Neural cell (in vitro differentiated cells): ENCODE results near the gene SULT1B1. TPM values are rescaled to one million over a fixed set of nuclear protein-coding genes. Genes with fewer than 3 reads are reported as not detected.

ENCODE experiments used
- H2AFZ ChIP-seq: fragments of 200-600, 300-800 bp; sonication (generic), shearing (Covaris generic); 2 replicates; pipeline ENCODE4 v1.6.0; 2014; ENCODE audit warnings: low read depth, mild to moderate bottlenecking, antibody characterized with exemption, low read length, moderate library complexity
- H3F3A ChIP-seq: fragments of 200-600 bp; shearing (Covaris generic); 2 replicates; pipeline ENCODE4 v1.6.1; 2016; ENCODE audit warnings: mild to moderate bottlenecking, moderate library complexity, mixed read lengths, antibody characterized with exemption, low read length; ENCODE audit not compliant: insufficient read depth, poor library complexity, severe bottlenecking
- H3K27ac ChIP-seq: fragments of 200-600, 300-800 bp; sonication (generic), shearing (Covaris generic); 2 replicates; pipeline ENCODE4 v1.5.1; 2014; ENCODE audit warnings: mild to moderate bottlenecking, low read length, moderate library complexity
- H3K27me3 ChIP-seq: fragments of 300-800, 200-600 bp; sonication (generic), shearing (Covaris generic); 2 replicates; pipeline ENCODE4 v1.6.0; 2014; ENCODE audit warnings: mild to moderate bottlenecking, low read depth, low read length, moderate library complexity; ENCODE audit not compliant: insufficient read depth
- H3K36me3 ChIP-seq: fragments of 300-800, 200-600 bp; sonication (generic), shearing (Covaris generic); 2 replicates; pipeline ENCODE4 v1.5.1; 2014; ENCODE audit warnings: mild to moderate bottlenecking, antibody characterized with exemption, low read length, moderate library complexity; ENCODE audit not compliant: insufficient read depth
- H3K4me2 ChIP-seq: fragments of 300-800, 200-600 bp; sonication (generic), shearing (Covaris generic); 2 replicates; pipeline ENCODE4 v1.6.0; 2014; ENCODE audit warnings: mild to moderate bottlenecking, low read length
- H3K4me3 ChIP-seq: fragments of 300-800, 200-600 bp; sonication (generic), shearing (Covaris generic); 2 replicates; pipeline ENCODE4 v1.5.1; 2014; ENCODE audit warnings: mild to moderate bottlenecking, low read length, moderate library complexity
- H3K79me2 ChIP-seq: fragments of 200-600 bp; shearing (Covaris generic); replicated peaks from 2 replicates; pipeline ENCODE4 v1.6.0; 2014; ENCODE audit warnings: mild to moderate bottlenecking, low read length, moderate library complexity; ENCODE audit not compliant: insufficient read depth
- H3K9ac ChIP-seq: fragments of 300-800, 200-600 bp; sonication (generic), shearing (Covaris generic); 2 replicates; pipeline ENCODE4 v1.6.1; 2016; ENCODE audit warnings: mild to moderate bottlenecking, low read length, mixed read lengths
- H3K9me2 ChIP-seq: fragments of 200-600 bp; shearing (Covaris generic); 2 replicates; pipeline ENCODE4 v1.6.1; 2016; ENCODE audit warnings: mild to moderate bottlenecking, low read length, mixed read lengths; ENCODE audit not compliant: insufficient read depth
- H3K9me3 ChIP-seq: fragments of 200-600, 300-800 bp; sonication (generic), shearing (Covaris generic); 2 replicates; pipeline ENCODE4 v1.6.1; 2016; ENCODE audit warnings: mild to moderate bottlenecking, mixed run types, low read length, moderate library complexity, mixed read lengths
- H4K20me1 ChIP-seq: fragments of 200-600 bp; shearing (Covaris generic); 2 replicates; pipeline ENCODE4 v1.6.1; 2016; ENCODE audit warnings: mild to moderate bottlenecking, mixed run types; ENCODE audit not compliant: insufficient read depth
- CTCF ChIP-seq: fragments of 450-650 bp; IDR thresholded peaks from 2 replicates; pipeline ENCODE4 v1.5.1; 2014; ENCODE audit warnings: antibody characterized with exemption, mild to moderate bottlenecking, moderate library complexity; ENCODE audit not compliant: poor library complexity, severe bottlenecking
- EP300 ChIP-seq: fragments of 450-650 bp; conservative IDR thresholded peaks from 2 replicates; pipeline ENCODE4 v1.6.1; 2014; ENCODE audit warnings: antibody characterized with exemption, mild to moderate bottlenecking, moderate library complexity; ENCODE audit not compliant: poor library complexity, severe bottlenecking
- EZH2 ChIP-seq: fragments of 200-600, 300-800 bp; shearing (Covaris generic), sonication (generic); IDR thresholded peaks from 2 replicates; pipeline ENCODE4 v1.6.1; 2014; ENCODE audit warnings: antibody characterized with exemption, low read length, borderline replicate concordance, mild to moderate bottlenecking; ENCODE audit not compliant: insufficient read depth, poor library complexity, severe bottlenecking
- MXI1 ChIP-seq: fragments of 450-650 bp; conservative IDR thresholded peaks from 2 replicates; pipeline ENCODE4 v1.6.1; 2014; ENCODE audit warnings: antibody characterized with exemption, mild to moderate bottlenecking; ENCODE audit not compliant: poor library complexity, severe bottlenecking
- POLR2AphosphoS5 ChIP-seq: IDR thresholded peaks from 2 replicates; pipeline ENCODE4 v1.6.1; 2012
- RAD21 ChIP-seq: fragments of 450-650 bp; conservative IDR thresholded peaks from 2 replicates; pipeline ENCODE4 v1.6.1; 2014; ENCODE audit warnings: antibody characterized with exemption, mild to moderate bottlenecking, moderate library complexity
- REST ChIP-seq: IDR thresholded peaks from 2 replicates; pipeline ENCODE4 v1.6.1; 2012; ENCODE audit warnings: borderline replicate concordance
- SMC3 ChIP-seq: fragments of 450-650 bp; conservative IDR thresholded peaks from 2 replicates; pipeline ENCODE4 v1.6.1; 2014; ENCODE audit warnings: antibody characterized with exemption, mild to moderate bottlenecking, moderate library complexity; ENCODE audit not compliant: poor library complexity
- TAF1 ChIP-seq: IDR thresholded peaks from 2 replicates; pipeline ENCODE4 v1.6.1; 2012; ENCODE audit warnings: low read depth
- polyA plus RNA-seq: library from polyadenylated mRNA; depleted of rRNA; stranded (reverse); fragments of >200 nt; gene quantifications from 2 replicates; pipeline ENCODE4 v1.2.3, GENCODE V29; 2014

Gene SULT1B1
- polyA plus RNA-seq, 1 donor from 2014 or later = not detected

GRCh38 chr4:69759189-69759604 lies 1.2 kb downstream of the SULT1B1 start:
- Histone ChIP-seq H3K36me3 (no peaks in the 10 kb centered on the region), H3K79me2 (no peaks in the 10 kb centered on the region), H2AFZ (no peak overlapping the region), H3F3A (no peaks in the 10 kb centered on the region), H3K27ac (no peak overlapping the region), H3K4me2 (no peak overlapping the region), H4K20me1 (no peaks in the 10 kb centered on the region), H3K9me3 (no peaks in the 10 kb centered on the region), H3K9ac (no peak overlapping the region), H3K27me3 (no peaks in the 10 kb centered on the region), H3K4me3 (no peak overlapping the region), H3K9me2 (no peaks in the 10 kb centered on the region)
- TF ChIP-seq POLR2AphosphoS5 (no peak), MXI1 (no peak), SMC3 (no peak), EZH2 (no peak), TAF1 (no peak), CTCF (no peak), RAD21 (no peak), REST (no peak), EP300 (no peak)

GRCh38 chr4:69757464-69757863 lies 3.0 kb downstream of the SULT1B1 start:
- Histone ChIP-seq H3K36me3 (no peaks in the 10 kb centered on the region), H3K4me3 (no peak overlapping the region), H3K4me2 (no peak overlapping the region), H3K27ac (no peak overlapping the region), H3K9ac (no peak overlapping the region), H3K79me2 (no peaks in the 10 kb centered on the region), H3K27me3 (no peaks in the 10 kb centered on the region), H4K20me1 (no peaks in the 10 kb centered on the region), H2AFZ (no peak overlapping the region), H3F3A (no peaks in the 10 kb centered on the region), H3K9me2 (no peaks in the 10 kb centered on the region), H3K9me3 (no peaks in the 10 kb centered on the region)
- no peak for TF ChIP-seq POLR2AphosphoS5
